Measurements from ENCODE around the gene IGF1R. TPM values are rescaled to one million over a fixed set of nuclear protein-coding genes. Genes with fewer than 3 reads are reported as not detected.

The IGF1R gene
- total and polyA plus RNA-seq, 2 donors (not counting 3 experiments of a cell fraction or from before 2014, with no cell fraction given) = 16.1 to 59.1 TPM

- Histone ChIP-seq H3K9me1 (replicated peaks; ENCODE audit: control insufficient read depth, extremely low read depth, insufficient read depth, low read length) (no peaks in the 10 kb centered on the region), H3K27me3 (ENCODE audit: control insufficient read depth in 2 of 2, insufficient read depth in 2 of 2, low read length in 2 of 2) (no peaks in the 10 kb centered on the region), H3K36me3 (ENCODE audit: control insufficient read depth in 2 of 2, extremely low read depth in 1 of 2, insufficient read depth in 2 of 2, low read length in 2 of 2) (no peaks in the 10 kb centered on the region), H3K4me3 (replicated peaks in 1 of 3; ENCODE audit: insufficient read depth in 1 of 3, low read depth in 1 of 3, low read length in 3 of 3) (no peak overlapping the region), H3K4me1 (ENCODE audit: control insufficient read depth, extremely low read depth, insufficient read depth, low read length) (peaks cover 6% of the 10 kb centered on the region), H3K9ac (replicated peaks; ENCODE audit: extremely low read depth, insufficient read depth, low read length) (no peak overlapping the region), H3K4me2 (ENCODE audit: insufficient read depth, low read length) (no peak overlapping the region), H3K79me2 (ENCODE audit: control insufficient read depth, insufficient read depth, low read length) (peaks cover 43% of the 10 kb centered on the region), H3K27ac (ENCODE audit: insufficient read depth, low read depth, low read length) (no peak overlapping the region), H4K20me1 (replicated peaks; ENCODE audit: control insufficient read depth, extremely low read depth, insufficient read depth, low read length) (peaks cover 4% of the 10 kb centered on the region), H2AFZ (ENCODE audit: low read depth, low read length) (no peak overlapping the region), H3K9me3 (replicated peaks; ENCODE audit: control insufficient read depth, insufficient read depth, low read length) (no peaks in the 10 kb centered on the region)
- FAIRE-seq (no peak), DNase-seq (ENCODE audit: low read depth, low spot score) (no peak)
- dilution Hi-C loops (cut with MboI; ENCODE audit: extremely low pct_ligation_motif_present, low sequenced_read_pairs) = loop anchor here (25.0 kb wide), 1 partner anchor 224 kb away; no protein-coding TSS in a partner anchor
- TF ChIP-seq EZH2 (IDR thresholded peaks at IDR 0.05; ENCODE audit: borderline replicate concordance, low read depth, low read length, severe bottlenecking) = no peak
- TF ChIP-seq CTCF (IDR thresholded peaks at IDR 0.05; ENCODE audit: extremely low read depth in 1 of 2, insufficient read depth in 1 of 2, low read depth in 1 of 2, low read length in 2 of 2) = no peak
- TF ChIP-seq MYC (IDR thresholded peaks at IDR 0.05; ENCODE audit: low read depth, low read length) = no peak
- no peak for TF ChIP-seq FOS (IDR thresholded peaks at IDR 0.05; ENCODE audit: borderline replicate concordance, insufficient read depth, low read length)
- TF ChIP-seq JUN (IDR thresholded peaks at IDR 0.05; ENCODE audit: borderline replicate concordance, insufficient read depth, insufficient read length, low read depth) = no peak
- TF ChIP-seq GATA2 (IDR thresholded peaks at IDR 0.05; ENCODE audit: insufficient read depth, insufficient read length, low read depth, low read length) = no peak
- TF ChIP-seq POLR2A (IDR thresholded peaks at IDR 0.05; ENCODE audit: low read depth, low read length) = no peak
- no peak for TF ChIP-seq POLR2AphosphoS5 (IDR thresholded peaks at IDR 0.05; ENCODE audit: insufficient read depth, low read depth, low read length)
- TF ChIP-seq, protein P1, sequence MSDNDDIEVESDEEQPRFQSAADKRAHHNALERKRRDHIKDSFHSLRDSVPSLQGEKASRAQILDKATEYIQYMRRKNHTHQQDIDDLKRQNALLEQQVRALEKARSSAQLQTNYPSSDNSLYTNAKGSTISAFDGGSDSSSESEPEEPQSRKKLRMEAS (IDR thresholded peaks at IDR 0.05; ENCODE audit: insufficient read depth, insufficient read length) = no peak
- no TSS peak for BruUV-seq (replicated peaks)
- CTCF ChIA-PET = interaction anchor here (1.2 to 3.0 kb wide), 2 partner anchors 8 to 219 kb away, joined by 3 to 7 read pairs; no protein-coding TSS in a partner anchor
- POLR2A ChIA-PET = no interaction called here
- intact Hi-C loops (cut with micrococcal nuclease) = no loop called here
These were observed 14.7 kb downstream of the IGF1R start for GRCh38 chr15:98663045-98663444.
